HG03045 (cell line): ENCODE data around the gene AANAT.

ENCODE experiments used
- ATAC-seq: cut with Tn5 transposase; IDR thresholded peaks from one replicate; pipeline ENCODE4 v1.9.1; 2021; ENCODE audit warnings: mild to moderate bottlenecking, moderate library complexity; ENCODE audit not compliant: unreplicated experiment

AANAT gene

DNA sequence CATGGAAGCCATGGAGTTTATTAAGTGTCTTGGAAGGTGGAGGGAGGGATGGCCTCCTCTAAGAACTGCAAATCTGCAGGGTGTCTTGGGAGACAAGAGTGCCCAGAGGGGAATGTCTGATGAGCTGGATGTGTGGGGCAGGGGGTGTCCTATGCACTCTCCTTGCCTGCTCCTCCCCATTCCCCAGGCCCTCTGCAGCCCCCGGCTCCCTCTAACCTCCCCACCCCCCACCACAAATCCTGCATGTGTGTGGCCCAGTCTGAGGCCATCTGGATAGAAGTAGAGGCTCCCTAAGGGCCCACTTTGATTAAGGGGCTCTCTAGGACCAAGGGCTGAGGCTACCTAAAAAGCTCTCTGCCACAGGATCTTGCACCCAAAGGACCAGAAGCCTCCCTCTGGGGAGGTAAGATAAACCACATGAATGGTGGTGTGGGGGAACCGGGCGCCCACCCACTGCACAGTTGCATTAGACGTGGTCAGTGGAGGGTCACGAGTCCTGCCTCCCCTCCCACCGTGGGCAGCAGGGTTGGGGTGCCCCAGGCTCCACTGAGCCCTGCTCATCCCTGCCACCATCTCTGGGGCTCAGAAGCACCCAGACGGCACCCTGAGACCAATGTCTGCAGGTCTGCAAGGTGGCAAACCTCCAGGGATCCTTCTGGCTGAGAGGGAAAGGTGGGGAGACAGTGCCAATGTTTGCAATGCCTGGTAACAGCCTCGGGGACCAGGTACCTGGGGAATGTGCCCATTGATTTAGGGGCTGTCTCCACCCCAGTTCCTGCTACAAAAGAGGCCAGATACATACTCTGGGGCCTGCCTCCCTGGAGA is 618 bp downstream of the AANAT start:
- no peak for ATAC-seq

DNA sequence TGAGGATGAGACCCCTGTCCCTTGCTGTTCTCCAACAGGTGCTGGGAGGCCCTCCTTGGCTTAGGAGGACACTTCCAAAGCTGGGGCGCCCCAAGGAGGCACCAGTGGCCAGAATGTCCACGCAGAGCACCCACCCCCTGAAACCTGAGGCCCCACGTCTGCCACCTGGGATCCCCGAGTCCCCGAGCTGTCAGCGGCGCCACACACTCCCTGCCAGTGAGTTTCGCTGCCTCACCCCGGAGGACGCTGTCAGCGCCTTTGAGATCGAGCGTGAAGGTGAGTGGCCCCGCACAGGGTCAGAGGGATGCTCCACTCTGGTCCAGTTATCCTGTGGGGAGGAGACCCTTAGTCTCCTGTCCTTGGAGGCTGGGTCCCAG is 1.2 kb downstream of the AANAT start:
- no peak for ATAC-seq

DNA sequence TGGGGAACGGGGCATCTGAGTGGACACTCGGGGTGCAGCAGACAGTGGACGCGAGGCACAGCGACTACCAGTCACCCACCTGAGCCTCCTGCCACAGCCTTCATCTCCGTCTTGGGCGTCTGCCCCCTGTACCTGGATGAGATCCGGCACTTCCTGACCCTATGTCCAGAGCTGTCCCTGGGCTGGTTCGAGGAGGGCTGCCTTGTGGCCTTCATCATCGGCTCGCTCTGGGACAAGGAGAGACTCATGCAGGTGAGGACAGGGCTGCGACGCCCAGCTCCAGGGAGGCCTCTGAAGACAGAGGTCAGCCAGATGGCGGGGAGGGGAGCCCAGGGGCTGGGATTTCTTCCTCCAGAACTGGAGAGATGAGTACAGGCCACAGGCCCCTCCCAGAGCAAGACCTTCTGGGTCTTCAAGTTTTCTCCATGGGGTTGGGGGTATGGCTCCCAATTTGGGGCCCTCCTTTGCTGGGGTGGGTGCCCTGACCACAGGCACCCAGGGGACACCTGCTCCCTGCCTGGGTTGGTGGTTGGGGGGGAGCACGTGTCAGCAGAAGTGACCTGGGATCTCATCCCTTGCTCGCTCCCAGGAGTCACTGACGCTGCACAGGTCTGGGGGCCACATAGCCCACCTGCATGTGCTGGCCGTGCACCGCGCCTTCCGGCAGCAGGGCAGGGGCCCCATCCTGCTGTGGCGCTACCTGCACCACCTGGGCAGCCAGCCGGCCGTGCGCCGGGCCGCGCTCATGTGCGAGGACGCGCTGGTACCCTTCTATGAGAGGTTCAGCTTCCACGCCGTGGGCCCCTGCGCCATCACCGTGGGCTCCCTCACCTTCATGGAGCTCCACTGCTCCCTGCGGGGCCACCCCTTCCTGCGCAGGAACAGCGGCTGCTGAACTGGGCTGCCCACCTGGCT is 1.9 kb downstream of the AANAT start:
- ATAC-seq = no peak

DNA sequence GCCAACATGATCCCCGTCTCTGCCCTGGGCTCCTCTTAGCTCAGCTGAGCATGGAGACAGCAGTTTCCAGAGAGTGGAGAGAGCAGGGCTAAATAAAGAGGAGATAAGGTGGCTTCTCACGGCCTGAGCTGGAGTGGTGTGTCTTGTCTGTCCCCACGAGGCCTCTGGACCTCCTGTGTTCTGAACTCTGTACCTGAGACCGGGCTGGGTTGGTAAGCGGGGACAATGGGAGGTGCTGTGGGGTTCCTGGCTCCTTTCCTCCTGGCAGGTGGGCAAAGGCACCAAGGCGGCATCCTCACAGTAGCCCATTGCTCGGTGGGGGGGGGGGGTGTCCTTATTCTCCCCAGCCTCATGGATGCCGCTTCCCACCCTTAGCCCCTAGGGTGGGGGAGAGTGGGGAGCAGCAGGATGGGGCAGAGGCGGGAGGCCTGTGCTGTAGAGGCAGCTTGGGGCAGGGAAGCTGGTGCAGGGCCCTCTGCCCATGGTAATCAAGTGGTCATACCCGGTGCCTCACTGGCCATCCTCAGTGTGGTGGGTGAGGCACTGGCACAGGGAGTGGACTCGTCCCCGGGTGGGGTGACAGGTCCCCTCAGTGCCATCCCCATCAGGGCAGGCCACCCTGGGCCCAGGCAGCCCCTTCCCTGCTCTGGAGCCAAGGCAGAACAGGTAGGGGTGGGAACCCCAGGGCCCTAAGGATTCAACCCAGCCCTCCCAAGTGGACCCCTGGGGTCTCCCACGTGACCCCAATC is 2.8 kb downstream of the AANAT start:
- no peak for ATAC-seq

DNA sequence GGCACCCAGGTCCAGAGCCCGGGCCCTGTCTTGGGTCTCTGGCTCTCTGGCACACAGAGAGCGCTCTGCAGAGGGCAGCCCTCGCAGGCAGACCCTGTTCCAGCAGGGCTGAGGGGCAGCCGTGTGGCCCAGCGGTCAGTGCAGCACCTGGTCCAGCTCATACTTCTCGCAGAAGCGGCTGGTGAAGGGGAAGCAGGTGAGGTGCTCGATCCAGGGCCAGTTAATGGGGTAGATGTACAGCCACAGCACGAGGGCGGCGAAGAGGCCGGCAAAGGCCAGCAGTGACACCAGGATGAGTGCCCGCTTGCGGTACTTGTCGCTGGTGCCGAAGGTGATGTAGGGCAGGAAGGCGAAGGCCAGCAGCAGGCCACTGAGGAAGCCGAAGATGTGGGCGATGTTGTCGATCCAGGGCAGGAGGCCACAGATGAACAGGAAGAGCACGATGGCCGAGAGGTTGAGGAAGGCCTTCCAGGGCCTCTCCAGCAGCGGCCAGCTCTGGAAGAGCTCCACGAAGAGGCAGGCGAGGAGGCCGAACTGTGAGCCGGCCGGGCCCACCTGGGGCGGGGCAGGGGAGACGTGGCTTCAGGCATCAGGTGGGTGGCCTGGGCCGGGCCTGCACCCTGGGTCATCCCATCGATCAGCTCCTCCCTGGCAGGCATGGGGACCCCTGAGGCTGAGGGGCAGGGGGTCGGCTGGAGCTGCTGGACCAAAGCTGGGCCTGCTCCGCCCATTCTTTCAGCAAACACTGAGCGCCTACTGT is 4.3 kb downstream of the AANAT start:
- no peak for ATAC-seq

DNA sequence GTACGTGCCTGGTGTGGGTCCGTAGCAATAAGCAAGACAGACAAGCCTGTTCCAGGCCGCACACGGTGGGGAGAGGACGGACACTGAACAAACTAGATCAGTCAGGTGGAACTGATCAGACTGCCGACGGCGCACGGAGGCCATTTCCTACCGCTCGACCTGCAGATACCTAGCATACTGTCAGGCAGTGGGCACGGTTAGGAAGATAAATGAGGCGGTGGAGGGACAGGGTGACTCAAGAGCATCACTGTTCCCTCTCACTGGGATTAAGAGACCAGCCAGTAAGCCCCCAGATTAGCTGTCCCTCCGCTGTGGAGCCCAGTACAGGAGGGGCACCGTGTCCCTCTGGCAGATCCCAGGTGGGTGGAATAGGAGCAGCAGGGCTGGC is 4.8 kb downstream of the AANAT start:
- no peak for ATAC-seq

DNA sequence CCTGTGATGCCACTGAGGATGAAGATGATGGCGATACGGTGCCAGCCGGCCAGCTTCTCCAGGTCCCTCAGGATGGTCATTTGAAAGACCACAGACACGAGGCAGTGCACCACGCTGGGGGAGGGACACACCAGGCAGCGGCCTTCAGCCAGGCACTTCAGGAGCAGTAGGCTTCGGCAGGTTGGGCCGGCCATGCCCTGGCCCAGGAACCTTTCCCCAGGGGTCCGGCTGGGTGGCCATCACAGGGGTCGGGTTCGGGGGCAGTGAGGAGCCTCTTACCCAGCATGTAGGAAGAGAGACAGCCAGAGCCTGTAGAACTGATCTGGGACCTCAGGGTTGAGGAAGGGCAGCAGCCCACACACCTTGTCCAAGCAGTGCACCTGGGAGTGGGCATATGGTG is 5.3 kb downstream of the AANAT start:
- no peak for ATAC-seq

DNA sequence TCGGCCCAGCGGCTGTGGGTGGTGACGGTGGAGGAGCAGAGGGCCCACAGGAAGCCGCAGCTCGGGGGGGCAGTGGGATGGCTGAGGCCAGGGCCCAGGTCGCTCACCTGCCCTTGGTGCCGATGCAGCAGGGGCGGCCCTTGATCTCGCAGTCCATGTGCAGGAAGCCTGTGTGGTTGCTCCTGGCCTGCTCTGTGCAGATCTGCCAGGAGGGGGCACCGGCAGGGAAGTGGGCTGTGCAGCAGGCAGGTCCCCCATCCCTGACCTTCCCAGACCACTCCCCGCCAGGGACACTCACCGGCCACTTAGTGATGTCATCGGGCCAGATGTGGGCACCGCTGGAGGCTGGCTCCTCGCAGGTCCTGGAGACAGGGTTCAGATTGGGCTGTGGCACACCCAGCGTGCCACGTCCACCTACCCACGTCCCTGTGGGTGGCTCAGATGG is 6.2 kb downstream of the AANAT start:
- no peak for ATAC-seq

DNA sequence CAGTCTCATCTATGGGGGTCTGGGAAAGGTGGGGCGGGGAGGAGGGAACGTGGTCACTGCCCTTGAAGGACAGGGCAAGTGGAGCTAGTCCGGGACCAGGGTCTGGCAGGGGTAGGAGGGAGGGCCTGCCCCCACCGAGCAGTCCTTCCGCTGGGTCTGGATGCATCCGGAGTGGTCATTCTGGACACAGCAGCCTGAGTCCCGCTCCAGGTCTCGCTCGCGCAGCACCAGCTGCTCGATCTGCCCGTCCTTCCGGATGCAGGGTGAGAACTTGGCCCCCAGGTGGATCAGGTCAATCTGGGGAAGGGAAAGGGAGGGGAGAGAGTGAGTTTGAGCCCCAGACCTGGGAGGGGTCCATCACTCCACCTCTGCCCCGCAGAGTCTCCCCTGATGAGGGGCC is 6.8 kb downstream of the AANAT start:
- ATAC-seq = no peak

DNA sequence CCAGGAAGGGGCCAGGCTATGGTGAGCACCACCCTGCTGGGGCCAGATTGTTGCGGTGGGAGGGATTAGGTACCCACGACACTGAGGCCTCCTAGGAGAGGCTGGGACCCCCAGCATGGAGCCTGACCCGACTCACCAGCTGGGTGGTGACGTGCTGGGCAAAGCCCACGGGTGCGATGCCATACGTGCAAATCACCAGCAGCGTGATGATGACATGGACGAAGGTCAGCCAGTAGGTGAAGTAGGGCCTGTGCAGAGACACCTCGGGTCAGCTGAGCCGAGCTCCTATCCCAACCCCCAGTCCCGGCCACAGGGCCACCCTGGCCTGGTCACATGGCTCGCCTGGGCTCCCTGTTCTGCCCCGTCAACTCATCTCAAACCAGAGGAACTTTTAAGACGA is 7.5 kb downstream of the AANAT start:
- ATAC-seq = no peak

DNA sequence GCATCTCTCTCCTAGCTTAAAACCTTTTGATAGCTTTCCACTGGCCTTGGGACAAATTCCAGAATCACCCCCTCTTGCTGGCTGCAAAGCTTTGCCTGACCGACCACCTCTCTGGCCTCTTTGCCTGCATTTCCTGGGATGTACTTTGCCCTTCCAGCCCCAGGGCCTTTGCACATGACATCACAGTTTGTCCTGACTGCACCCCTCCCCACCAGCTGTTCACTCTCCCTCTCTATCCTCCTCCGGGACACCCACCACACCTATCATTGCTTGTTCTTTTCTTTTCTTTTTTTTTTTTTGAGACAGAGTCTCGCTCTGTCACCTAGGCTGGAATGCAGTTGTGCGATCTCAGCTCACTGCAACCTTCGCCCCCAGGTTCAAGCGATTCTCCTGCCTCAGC is 7.9 kb downstream of the AANAT start:
- no peak for ATAC-seq

DNA sequence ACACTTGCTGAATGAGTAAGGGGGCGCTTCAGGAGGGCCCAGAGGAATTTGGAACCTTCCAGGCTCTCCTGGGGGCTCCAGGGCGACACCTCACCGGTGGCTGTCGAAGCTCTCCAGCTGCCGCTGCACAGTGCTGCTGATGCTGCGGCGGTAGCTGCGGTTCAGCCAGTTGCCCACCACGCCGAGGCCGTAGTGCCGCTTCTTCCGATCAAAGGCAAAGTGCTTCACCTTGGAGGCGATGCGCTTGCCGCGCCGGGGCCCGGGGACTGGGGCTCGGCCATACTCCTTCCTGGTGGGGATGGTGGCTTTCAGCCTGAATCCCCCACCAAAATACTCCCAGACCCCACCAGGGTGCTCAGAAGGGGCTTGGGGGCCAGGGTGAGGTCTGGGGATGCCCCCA is 9.3 kb downstream of the AANAT start:
- ATAC-seq = no peak

DNA sequence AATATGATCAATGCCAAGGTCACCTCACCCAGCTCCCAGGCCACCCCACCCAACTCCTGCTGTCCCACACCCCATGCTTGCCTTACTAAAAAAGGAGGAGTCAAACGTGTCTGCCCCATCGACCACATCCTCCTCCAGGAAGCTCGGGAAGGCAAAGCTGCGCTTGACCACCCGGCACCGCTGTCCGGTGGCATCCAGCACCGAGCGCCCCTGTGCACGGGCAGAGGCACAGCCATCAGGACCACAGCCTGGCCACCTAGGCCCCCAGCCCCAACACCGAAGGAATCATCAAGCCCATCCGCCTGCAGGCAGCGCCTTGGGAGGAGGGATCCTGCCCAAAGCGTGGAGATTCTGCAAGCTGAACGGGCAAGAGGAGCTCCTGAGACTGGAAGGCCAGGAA is 10.2 kb downstream of the AANAT start:
- ATAC-seq = no peak

DNA sequence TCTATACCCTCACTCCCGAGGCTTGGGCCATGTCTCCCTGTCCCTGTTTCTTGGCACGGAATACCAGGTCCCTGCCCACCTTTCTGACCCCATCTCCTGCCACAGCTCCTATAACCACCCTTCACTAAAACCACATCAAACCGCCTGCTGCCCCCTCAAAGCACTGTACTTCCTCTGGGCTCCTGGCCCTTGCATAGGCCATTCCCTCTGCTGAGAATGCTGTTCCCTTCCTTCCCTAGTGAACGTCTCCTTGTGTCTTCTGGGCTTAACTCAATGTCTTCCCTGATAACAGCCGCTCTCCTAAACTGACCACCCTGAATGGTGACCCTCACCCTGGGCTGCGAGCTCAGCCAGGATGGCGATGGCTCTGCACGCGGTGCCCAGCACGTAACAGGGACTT is 10.7 kb downstream of the AANAT start:
- no peak for ATAC-seq

DNA sequence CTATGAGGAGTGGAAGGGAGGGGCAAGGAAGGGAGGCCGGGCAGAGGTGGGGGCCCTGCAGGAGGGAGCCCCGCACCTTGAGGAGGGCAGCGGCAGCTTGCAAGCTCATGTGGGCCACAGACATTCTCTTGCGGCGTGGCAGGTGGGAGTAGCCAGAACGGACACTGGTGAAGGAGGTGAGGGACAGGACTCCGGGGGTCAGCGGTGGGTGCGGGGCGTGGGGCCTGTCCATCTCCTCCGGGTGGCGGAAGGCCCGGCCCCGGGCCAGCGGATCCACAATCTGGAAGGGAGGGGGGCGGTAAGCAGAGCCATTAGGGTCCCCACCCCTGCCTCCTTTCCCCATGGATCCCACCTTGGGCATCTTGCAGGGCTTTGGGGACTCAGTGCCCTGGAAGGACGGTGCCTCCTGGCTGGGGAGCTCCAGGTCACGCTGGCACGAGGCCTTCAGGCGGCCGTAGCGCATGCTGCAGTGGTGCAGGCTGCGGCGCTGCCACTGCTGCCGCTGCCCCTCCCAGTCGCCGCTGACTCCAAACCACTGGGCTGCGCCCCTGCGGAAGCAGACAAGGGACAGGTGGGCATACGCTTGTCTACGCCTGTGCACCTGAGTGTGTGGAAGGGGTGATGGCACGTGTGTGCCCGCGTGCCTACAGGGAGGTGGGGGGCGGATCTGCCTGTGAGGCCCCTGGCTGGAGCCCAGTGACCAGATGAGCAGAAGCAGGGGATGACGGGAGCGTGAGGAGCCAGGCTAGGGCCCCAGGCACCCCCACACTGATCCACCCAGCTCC is 11.5 kb downstream of the AANAT start:
- no peak for ATAC-seq

DNA sequence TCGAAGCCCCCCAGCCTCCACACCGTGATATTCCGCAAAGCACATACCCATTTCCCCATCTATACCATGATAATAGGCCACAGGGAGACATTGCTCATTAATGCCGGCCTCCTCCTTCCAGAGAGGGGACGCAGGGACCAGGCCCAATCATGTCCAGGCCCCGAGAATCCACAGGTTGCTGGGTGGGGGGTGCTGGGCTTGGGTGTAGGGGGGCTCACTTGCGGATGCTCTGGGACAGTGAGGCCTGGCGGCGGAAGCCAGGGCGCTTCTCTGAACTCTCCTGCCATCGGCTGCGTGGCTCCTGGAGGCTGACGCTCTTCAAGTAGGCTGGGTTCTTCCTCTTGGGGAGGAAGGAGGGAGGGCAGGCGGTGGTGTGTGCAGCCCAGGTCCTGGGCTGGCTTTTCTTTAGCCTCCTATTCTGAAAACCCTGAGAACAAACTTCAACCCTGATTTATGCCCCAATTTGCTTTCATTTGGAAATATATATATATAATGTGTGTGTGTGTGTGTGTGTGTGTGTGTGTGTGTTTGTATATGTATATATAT is 12.2 kb downstream of the AANAT start:
- ATAC-seq = no peak

DNA sequence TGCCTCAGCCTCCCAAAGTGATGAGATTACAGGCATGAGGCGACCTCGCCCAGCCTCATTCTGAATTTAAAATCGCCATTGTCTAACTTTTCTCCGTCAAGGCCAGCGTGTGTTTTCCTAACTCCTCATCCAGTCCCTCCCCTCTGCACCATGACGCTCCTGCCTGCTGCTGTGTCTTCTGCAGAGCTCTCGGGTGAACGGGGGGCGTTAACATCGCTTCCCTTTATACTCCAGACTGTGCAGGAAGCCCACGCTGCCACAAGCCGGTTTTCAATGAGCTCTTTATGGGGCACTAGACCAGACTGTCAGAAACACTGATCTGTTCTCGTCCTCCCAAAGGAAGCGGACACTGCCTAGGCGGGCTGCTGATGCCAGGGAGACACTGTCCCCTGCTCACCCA is 13.2 kb downstream of the AANAT start:
- peak; percentile 2 for ATAC-seq

DNA sequence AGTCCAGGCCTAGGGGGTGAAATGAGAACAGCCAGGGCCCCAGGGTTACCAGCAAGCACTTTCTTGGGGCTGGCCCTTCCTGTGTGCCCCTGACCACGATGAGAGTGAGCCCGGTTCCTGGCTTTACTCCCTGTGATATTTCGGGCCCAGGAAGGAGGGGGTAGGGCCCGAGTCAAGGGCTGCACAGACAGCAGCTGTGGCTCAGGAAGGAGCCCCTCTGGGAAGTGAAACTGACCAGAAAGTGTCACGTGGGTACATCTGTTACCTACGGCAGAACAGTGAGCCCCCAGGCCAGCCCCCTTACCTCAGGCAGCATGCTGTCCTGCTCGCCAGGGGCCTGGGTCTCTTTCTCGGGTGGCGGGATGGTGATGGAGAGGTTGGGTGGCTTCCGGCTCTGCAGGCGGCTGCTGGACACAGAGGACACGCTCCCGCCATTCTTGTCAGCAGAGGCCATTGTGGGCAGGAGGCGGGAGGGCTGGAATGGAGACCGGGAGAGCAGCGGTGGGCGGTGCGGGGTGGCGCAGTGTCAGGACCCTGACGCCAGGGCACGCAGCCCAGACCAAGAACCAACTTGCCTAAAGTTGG is 13.8 kb downstream of the AANAT start:
- peak; percentile 52 for ATAC-seq

DNA sequence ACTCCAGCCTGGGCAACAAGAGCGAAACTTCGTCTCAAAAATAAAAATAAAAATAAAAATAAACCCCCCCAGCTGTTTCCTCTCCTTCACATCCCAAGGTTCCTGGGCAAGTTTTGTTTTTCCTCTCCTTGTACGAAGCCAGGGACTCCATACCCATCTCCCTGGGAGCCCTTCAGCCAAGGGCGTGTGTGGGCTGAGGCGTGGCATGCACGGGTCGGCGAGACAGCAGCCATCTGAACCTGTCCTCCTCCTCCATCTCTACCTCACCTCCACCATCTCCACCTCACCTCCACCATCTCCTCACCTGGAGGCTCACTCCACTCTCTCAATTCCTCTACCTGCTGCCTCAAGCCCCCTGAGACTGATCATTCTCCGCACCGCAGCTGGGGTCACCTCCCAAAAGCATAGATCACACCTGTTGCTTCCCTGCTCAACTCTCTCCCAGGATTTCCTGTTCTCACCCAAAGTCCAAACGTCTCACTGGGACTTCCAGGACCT is 16.9 kb downstream of the AANAT start:
- no peak for ATAC-seq
